GM12891 (cell line): ENCODE data around the gene PELI2.

Source experiments
- POLR2A ChIP-seq: IDR thresholded peaks from 2 replicates; pipeline ENCODE4 v1.6.1; 2011; ENCODE audit warnings: low read depth, low read length, control low read depth
- POLR2AphosphoS5 ChIP-seq: IDR thresholded peaks from 2 replicates; pipeline ENCODE4 v1.6.1; 2011; ENCODE audit warnings: low read depth, low read length, control low read depth
- POU2F2 ChIP-seq: IDR thresholded peaks from 2 replicates; pipeline ENCODE4 v1.6.1; 2011; ENCODE audit warnings: low read depth, mild to moderate bottlenecking, control low read depth, low read length, moderate library complexity
- TAF1 ChIP-seq: IDR thresholded peaks from 2 replicates; pipeline ENCODE4 v1.6.1; 2011; ENCODE audit warnings: low read depth, low read length, control low read depth

DNA sequence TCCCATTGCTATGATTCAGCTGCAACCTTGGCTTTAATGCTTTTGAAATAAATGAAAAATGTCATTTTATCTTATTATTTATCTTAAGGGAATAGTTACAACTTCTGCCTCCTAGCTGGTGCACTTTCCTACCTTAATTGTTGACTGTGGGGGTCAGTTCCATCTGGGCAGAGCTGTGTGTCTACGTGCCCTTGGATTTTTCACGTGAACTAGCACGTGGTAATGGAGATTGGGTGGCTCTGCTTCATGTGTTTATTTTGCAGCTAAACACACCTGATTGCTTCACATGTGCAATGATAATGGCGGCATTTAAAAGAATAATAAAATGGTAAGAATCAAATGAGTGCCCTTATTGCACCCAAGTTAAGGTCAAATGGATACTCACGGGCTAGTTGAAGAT, 10.6 kb upstream of the PELI2 start:
- no peak for TF ChIP-seq POU2F2
- no peak for TF ChIP-seq POLR2A
- TF ChIP-seq TAF1 = no peak
- no peak for TF ChIP-seq POLR2AphosphoS5
